Measurements from ENCODE around the gene MAN2C1. TPM values are rescaled to one million over a fixed set of nuclear protein-coding genes. Genes with fewer than 3 reads are reported as not detected.
"Not testable (repeated sequence)": the region's sequence is repeated elsewhere in the genome, so short reads cannot be mapped to it uniquely, and the experiment has no call there.

MAN2C1 gene
- total RNA-seq, 1 donor: 135 TPM

GRCh38 chr15:75355369-75355768 is 13.0 kb downstream of the MAN2C1 start:
- no peaks in the 10 kb centered on the region for H3K9me3 ChIP-seq (ENCODE audit: low read depth, low read length)
- H3K4me3 ChIP-seq (ENCODE audit: low read length): no peak overlapping the region
- H3K27me3 ChIP-seq (ENCODE audit: insufficient read depth, low read length): no peaks in the 10 kb centered on the region
- H3K4me1 ChIP-seq (ENCODE audit: insufficient read depth, low read length): peaks cover 6% of the 10 kb centered on the region

DNA sequence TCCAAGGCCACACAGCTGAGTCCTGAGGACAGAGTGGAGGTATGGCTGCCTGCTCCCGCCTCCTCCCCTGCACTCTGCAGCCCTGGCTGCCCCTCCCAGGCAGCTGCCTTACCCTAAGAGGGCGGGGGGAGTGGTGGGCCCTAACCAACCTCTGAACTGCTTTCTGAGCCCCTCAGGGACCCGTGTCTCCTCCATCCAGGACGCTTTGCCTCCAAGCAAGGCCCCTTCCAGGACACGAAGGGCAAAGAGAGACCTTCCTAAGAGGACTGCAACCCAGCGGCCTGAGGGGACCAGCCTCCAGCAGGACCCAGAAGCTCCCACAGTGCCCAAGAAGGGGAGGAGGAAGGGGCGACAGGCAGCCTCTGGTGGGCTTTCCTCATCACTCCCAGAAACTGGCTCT is 14.0 kb downstream of the MAN2C1 start:
- Histone ChIP-seq H3K9me3 (ENCODE audit: low read depth, low read length) (no peaks in the 10 kb centered on the region), H3K4me1 (ENCODE audit: insufficient read depth, low read length) (peaks cover 15% of the 10 kb centered on the region), H3K4me3 (ENCODE audit: low read length) (no peak overlapping the region), H3K27me3 (ENCODE audit: insufficient read depth, low read length) (no peaks in the 10 kb centered on the region)

- peaks cover 2% of the 10 kb centered on the region for H3K27me3 ChIP-seq (ENCODE audit: insufficient read depth, low read length)
- peaks cover 23% of the 10 kb centered on the region for H3K4me1 ChIP-seq (ENCODE audit: insufficient read depth, low read length)
- no peak overlapping the region for H3K4me3 ChIP-seq (ENCODE audit: low read length)
- H3K9me3 ChIP-seq (ENCODE audit: low read depth, low read length): no peaks in the 10 kb centered on the region
Measured at GRCh38 chr15:75353604-75354003, 14.8 kb downstream of the MAN2C1 start.

GRCh38 chr15:75352186-75353080 is 16.0 kb downstream of the MAN2C1 start:
- Histone ChIP-seq H3K9me3 (ENCODE audit: low read depth, low read length) (no peaks in the 10 kb centered on the region), H3K4me1 (ENCODE audit: insufficient read depth, low read length) (peaks cover 35% of the 10 kb centered on the region), H3K4me3 (ENCODE audit: low read length) (no peak overlapping the region), H3K27me3 (ENCODE audit: insufficient read depth, low read length) (peaks cover 8% of the 10 kb centered on the region)

- Histone ChIP-seq H3K27me3 (ENCODE audit: insufficient read depth, low read length) (peaks cover 21% of the 10 kb centered on the region), H3K4me1 (ENCODE audit: insufficient read depth, low read length) (peaks cover 44% of the 10 kb centered on the region), H3K4me3 (ENCODE audit: low read length) (no peak overlapping the region), H3K9me3 (ENCODE audit: low read depth, low read length) (no peaks in the 10 kb centered on the region)
Measured at GRCh38 chr15:75350601-75351361, 17.6 kb downstream of the MAN2C1 start.

GRCh38 chr15:75349851-75350588 is 18.4 kb downstream of the MAN2C1 start:
- no peaks in the 10 kb centered on the region for H3K9me3 ChIP-seq (ENCODE audit: low read depth, low read length)
- peaks cover 44% of the 10 kb centered on the region for H3K4me1 ChIP-seq (ENCODE audit: insufficient read depth, low read length)
- no peak overlapping the region for H3K4me3 ChIP-seq (ENCODE audit: low read length)

GRCh38 chr15:75349351-75349669 is 19.1 kb downstream of the MAN2C1 start:
- not testable (repeated sequence) for H3K4me3 ChIP-seq (ENCODE audit: low read length); H3K9me3 ChIP-seq (ENCODE audit: low read depth, low read length)
- Histone ChIP-seq H3K27me3 (ENCODE audit: insufficient read depth, low read length) (peaks cover 26% of the 10 kb centered on the region), H3K4me1 (ENCODE audit: insufficient read depth, low read length) (peaks cover 44% of the 10 kb centered on the region)

More at GRCh38 chr15:75349851-75350588, 18.4 kb downstream of the MAN2C1 start:
- peaks cover 26% of the 10 kb centered on the region for H3K27me3 ChIP-seq (ENCODE audit: insufficient read depth, low read length)

GRCh38 chr15:75348562-75349350 is 19.7 kb downstream of the MAN2C1 start:
- H3K4me3 ChIP-seq (ENCODE audit: low read length): no peak overlapping the region

GRCh38 chr15:75348034-75348561 is 20.3 kb downstream of the MAN2C1 start:
- Histone ChIP-seq H3K4me3 (ENCODE audit: low read length) (peak overlapping the region; percentile 56), H3K9me3 (ENCODE audit: low read depth, low read length) (no peaks in the 10 kb centered on the region), H3K4me1 (ENCODE audit: insufficient read depth, low read length) (peaks cover 44% of the 10 kb centered on the region), H3K27me3 (ENCODE audit: insufficient read depth, low read length) (peaks cover 26% of the 10 kb centered on the region)

More at GRCh38 chr15:75348562-75349350, 19.7 kb downstream of the MAN2C1 start:
- peaks cover 26% of the 10 kb centered on the region for H3K27me3 ChIP-seq (ENCODE audit: insufficient read depth, low read length)
- H3K9me3 ChIP-seq (ENCODE audit: low read depth, low read length): no peaks in the 10 kb centered on the region
- H3K4me1 ChIP-seq (ENCODE audit: insufficient read depth, low read length): peaks cover 44% of the 10 kb centered on the region

DNA sequence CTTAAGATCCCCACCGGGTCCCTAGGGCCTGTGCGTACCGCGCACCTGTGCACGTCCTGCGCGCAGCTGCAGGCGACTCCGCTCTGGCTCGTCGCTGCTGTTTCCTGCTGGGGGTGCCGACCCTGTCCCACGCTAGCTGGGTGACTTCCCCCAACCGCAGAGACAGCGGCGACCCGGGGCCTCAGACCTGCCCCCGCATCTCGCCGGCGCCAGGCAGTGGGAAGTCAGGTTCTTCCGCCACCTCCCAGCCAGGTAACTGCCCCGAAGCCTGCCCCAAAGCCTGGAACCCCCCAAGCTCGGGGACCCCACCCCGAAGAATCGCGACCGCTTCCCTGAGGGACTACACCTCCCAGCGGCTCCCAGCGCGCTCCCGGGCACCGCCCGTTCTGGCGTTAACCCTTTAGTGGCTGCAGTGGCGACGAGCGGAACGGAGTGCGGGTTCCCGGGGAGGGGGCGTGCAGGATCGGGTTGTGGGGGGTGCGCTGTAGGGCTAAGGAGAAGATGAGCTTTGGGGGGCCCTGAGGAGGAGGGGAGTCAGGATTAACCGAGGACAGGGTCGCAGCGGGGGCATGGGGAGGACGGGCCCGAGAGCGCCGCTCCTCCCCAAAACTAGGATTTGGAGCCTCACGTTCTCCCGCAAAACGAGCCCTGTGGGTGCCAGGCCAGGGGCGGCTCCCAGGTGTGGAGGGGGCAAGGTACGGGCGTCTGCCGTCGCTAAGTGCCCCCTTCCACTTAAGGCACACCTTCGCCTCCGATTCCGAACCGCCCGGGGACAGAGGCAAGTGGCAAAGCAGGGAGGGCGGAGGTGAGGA is 21.0 kb downstream of the MAN2C1 start:
- H3K27me3 ChIP-seq (ENCODE audit: insufficient read depth, low read length): peaks cover 26% of the 10 kb centered on the region
- H3K9me3 ChIP-seq (ENCODE audit: low read depth, low read length): no peaks in the 10 kb centered on the region
- peaks cover 44% of the 10 kb centered on the region for H3K4me1 ChIP-seq (ENCODE audit: insufficient read depth, low read length)
- peak overlapping the region; percentile 56 for H3K4me3 ChIP-seq (ENCODE audit: low read length)

GRCh38 chr15:75346796-75347221 is 21.6 kb downstream of the MAN2C1 start, which contains the start of gene NEIL1:
TSS of gene NEIL1 (plus strand) at chr15:75347039. CDS start at chr15:75348906, 1,867 bp downstream.
- H3K9me3 ChIP-seq (ENCODE audit: low read depth, low read length): no peaks in the 10 kb centered on the region
- peak within 1 kb of the TSS; percentile 56 for H3K4me3 ChIP-seq (ENCODE audit: low read length)
- H3K4me1 ChIP-seq (ENCODE audit: insufficient read depth, low read length): peaks cover 44% of the 10 kb centered on the region
- peaks cover 26% of the 10 kb centered on the region for H3K27me3 ChIP-seq (ENCODE audit: insufficient read depth, low read length)

GRCh38 chr15:75343953-75344352 is 24.5 kb downstream of the MAN2C1 start:
- H3K27me3 ChIP-seq (ENCODE audit: insufficient read depth, low read length): peaks cover 26% of the 10 kb centered on the region
- H3K9me3 ChIP-seq (ENCODE audit: low read depth, low read length); H3K4me3 ChIP-seq (ENCODE audit: low read length): not testable (repeated sequence)
- H3K4me1 ChIP-seq (ENCODE audit: insufficient read depth, low read length): peaks cover 24% of the 10 kb centered on the region

GRCh38 chr15:75342221-75342620 is 26.2 kb downstream of the MAN2C1 start:
- Histone ChIP-seq H3K4me1 (ENCODE audit: insufficient read depth, low read length) (peaks cover 7% of the 10 kb centered on the region), H3K9me3 (ENCODE audit: low read depth, low read length) (no peaks in the 10 kb centered on the region), H3K4me3 (ENCODE audit: low read length) (no peak overlapping the region), H3K27me3 (ENCODE audit: insufficient read depth, low read length) (peaks cover 18% of the 10 kb centered on the region)
